Mucosa of descending colon (tissue), 3 donors: ENCODE data around the gene CLIC5. TPM values are rescaled to one million over a fixed set of nuclear protein-coding genes. Genes with fewer than 3 reads are reported as not detected.

Experiments
- ATAC-seq: fragments of 200-7000 bp; cut with Tn5 transposase; one replicate; pipeline ENCODE4 v1.9.1; 2020; ENCODE audit warnings: mild to moderate bottlenecking, moderate library complexity
- DNase-seq, 3 donors: peaks; one replicate each; pipeline ENCODE4 v3.0.0-alpha.2; 2020
- H3K36me3 ChIP-seq: fragments of 200-600 bp; one replicate; pipeline ENCODE4 v1.8.0; 2021; ENCODE audit warnings: low read depth, mild to moderate bottlenecking
- H3K4me1 ChIP-seq: fragments of 200-600 bp; one replicate; pipeline ENCODE4 v1.8.0; 2021; ENCODE audit warnings: low read depth, mild to moderate bottlenecking
- H3K4me3 ChIP-seq: fragments of 200-600 bp; one replicate; pipeline ENCODE4 v1.8.0; 2021; ENCODE audit warnings: mild to moderate bottlenecking
- H3K9me3 ChIP-seq: fragments of 200-600 bp; one replicate; pipeline ENCODE4 v1.8.0; 2021; ENCODE audit warnings: mild to moderate bottlenecking
- CTCF ChIP-seq: fragments of 200-600 bp; IDR thresholded peaks from one replicate; pipeline ENCODE4 v1.8.0; 2022; ENCODE audit warnings: antibody characterized with exemption, mild to moderate bottlenecking
- intact Hi-C, 2 donors: fragments of 100-400 bp; cut with DNase I in 1 of 2; cut with micrococcal nuclease in 1 of 2; formaldehyde crosslinking; loops; one replicate each; pipeline versions ENCODE4 v1.11.0 to v1.11.1; 2022; cut with DNase I, micrococcal nuclease
- long read RNA-seq, 2 donors: library from polyadenylated mRNA; unstranded; transcript quantifications; one replicate each; pipeline ENCODE4 v2.0.0, GENCODE V29; 2019 to 2021
- total RNA-seq, 3 donors: library from RNA; stranded (reverse); fragmentation: NEBNext Ultra II Directional in 2 of 3; extraction: Animal tissue kit (Norgen Biotek cat#: 25700) in 2 of 3; gene quantifications; one replicate each; pipeline versions ENCODE4 v1.2.1 to v1.2.4, GENCODE V29; 2021 to 2023
- donor health status: DM: no; HTN: no; CAD: no; lungs with moderate emphysema.
- donor health status: DM: no; HTN: no; CAD: no.
- donor health status: DM: no; HTN: yes; CAD: no.

The CLIC5 gene
- 100 to 1,000 TPM; 149 to 242 (median 215) TPM for total RNA-seq
- long read RNA-seq, donor 1, full-length matches to known transcripts = 32 of 117 reads
- long read RNA-seq, donor 1, partial matches to known transcripts = 9 of 117 reads
- long read RNA-seq, donor 1, other reads (novel, unspliced or antisense) = 76 of 117 reads
- long read RNA-seq, donor 2, full-length matches to known transcripts = 39 of 107 reads
- long read RNA-seq, donor 2, partial matches to known transcripts = 11 of 107 reads
- long read RNA-seq, donor 2, other reads (novel, unspliced or antisense) = 57 of 107 reads

- ATAC-seq = peak; percentile 54
- peak; percentile 72 to 82 (median 79) for DNase-seq
- Histone ChIP-seq H3K4me3 (peak within 1 kb of the TSS; percentile 44), H3K36me3 (no peaks in the 10 kb centered on the region), H3K9me3 (no peaks in the 10 kb centered on the region), H3K4me1 (no peaks in the 10 kb centered on the region)
- no peak for TF ChIP-seq CTCF
- intact Hi-C loops = no loop called here
Measured at GRCh38 chr6:46015119-46015968, at the start of gene CLIC5. Gene CLIC5 (minus strand): TSS chr6:46015860. CDS start chr6:46015542, 318 bp downstream.

GRCh38 chr6:46062991-46063390 is 47.3 kb upstream of the CLIC5 start:
- intact Hi-C loops = no loop called here
- Histone ChIP-seq H3K9me3 (no peaks in the 10 kb centered on the region), H3K4me1 (peaks cover 22% of the 10 kb centered on the region), H3K36me3 (no peaks in the 10 kb centered on the region), H3K4me3 (no peak overlapping the region)
- ATAC-seq (no peak), DNase-seq (no peak)
- no peak for TF ChIP-seq CTCF

DNA sequence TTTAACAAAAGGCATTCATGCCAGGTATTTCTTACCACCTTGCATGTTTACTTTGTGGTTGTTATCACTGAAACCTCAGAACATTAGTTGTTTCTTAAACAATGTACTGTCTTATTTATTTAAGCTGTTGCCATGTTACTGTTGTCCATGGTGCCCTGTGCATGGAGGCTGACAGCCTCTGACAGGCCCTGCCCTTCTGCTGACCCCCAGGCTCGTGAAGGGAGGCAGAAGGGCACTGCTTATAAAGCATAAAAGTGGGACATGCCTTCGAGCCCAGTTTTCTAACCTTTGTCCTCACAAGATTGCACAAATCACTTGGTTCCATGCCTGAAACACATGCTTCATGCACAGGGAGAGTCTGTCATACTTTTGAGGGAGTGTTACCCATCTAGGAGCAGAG is 46.7 kb upstream of the CLIC5 start:
- peak; percentile 91 for ATAC-seq
- peak; percentile 51 to 58 (median 53) for DNase-seq
- no peak for TF ChIP-seq CTCF
- Histone ChIP-seq H3K4me3 (no peak overlapping the region), H3K4me1 (peaks cover 22% of the 10 kb centered on the region), H3K36me3 (no peaks in the 10 kb centered on the region), H3K9me3 (no peaks in the 10 kb centered on the region)
- intact Hi-C loops = no loop called here

DNA sequence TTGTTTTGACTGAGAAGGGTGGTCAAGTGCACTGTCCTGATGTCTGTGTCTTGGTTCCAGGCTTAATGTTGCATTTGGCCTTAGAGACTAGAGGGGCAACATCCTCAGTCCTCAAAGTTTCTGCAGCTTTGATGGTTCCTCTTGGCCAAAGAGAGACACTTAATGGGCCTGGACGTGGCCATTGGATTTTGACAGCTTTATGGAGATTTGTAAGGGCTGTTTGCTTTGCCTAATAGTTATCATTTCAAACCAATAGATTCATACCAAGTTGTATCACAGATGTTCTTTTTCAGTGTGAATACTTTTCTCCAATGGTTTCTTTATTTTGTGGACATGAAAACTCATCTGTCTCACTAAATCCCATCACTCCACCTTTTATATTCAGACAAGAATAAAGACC is 45.8 kb upstream of the CLIC5 start:
- Histone ChIP-seq H3K4me3 (no peak overlapping the region), H3K9me3 (no peaks in the 10 kb centered on the region), H3K36me3 (no peaks in the 10 kb centered on the region), H3K4me1 (peaks cover 22% of the 10 kb centered on the region)
- ATAC-seq = no peak
- intact Hi-C loops = no loop called here
- TF ChIP-seq CTCF = no peak
- DNase-seq = no peak

GRCh38 chr6:46059608-46060007 is 43.9 kb upstream of the CLIC5 start:
- H3K4me1 ChIP-seq = peaks cover 38% of the 10 kb centered on the region
- peak; percentile 49 for ATAC-seq

More at GRCh38 chr6:46059608-46060007, 43.9 kb upstream of the CLIC5 start:
- Histone ChIP-seq H3K9me3 (no peaks in the 10 kb centered on the region), H3K4me3 (no peak overlapping the region), H3K36me3 (no peaks in the 10 kb centered on the region)
- no peak for DNase-seq
- intact Hi-C loops = no loop called here
- TF ChIP-seq CTCF = no peak
